IMR-90 (cell line): Measurements from ENCODE around the gene COMMD1.

ENCODE experiments used
- BHLHE40 ChIP-seq: fragments of 150-350 bp; IDR thresholded peaks from 2 replicates; pipeline ENCODE4 v1.6.1; 2016; ENCODE audit warnings: mild to moderate bottlenecking, low read depth, low read length
- CEBPB ChIP-seq: IDR thresholded peaks from 2 replicates; pipeline ENCODE4 v1.6.1; 2012; ENCODE audit warnings: low read depth, low read length, improper control_type of control experiment
- CHD1 ChIP-seq: IDR thresholded peaks from 2 replicates; pipeline ENCODE4 v1.6.1; 2012; ENCODE audit warnings: low read depth, low read length, improper control_type of control experiment
- CTCF ChIP-seq: conservative IDR thresholded peaks from 2 replicates; pipeline ENCODE4 v1.5.1; 2012; ENCODE audit warnings: mild to moderate bottlenecking, low read depth, low read length, improper control_type of control experiment
- ELK1 ChIP-seq: fragments of 150-350 bp; IDR thresholded peaks from 2 replicates; pipeline ENCODE4 v1.6.1; 2016; ENCODE audit warnings: low read depth, mild to moderate bottlenecking, low read length, moderate library complexity, borderline replicate concordance
- MAFK ChIP-seq: IDR thresholded peaks from 2 replicates; pipeline ENCODE4 v1.6.1; 2012; ENCODE audit warnings: low read depth, low read length, improper control_type of control experiment
- POLR2A ChIP-seq: IDR thresholded peaks from 2 replicates; pipeline ENCODE4 v1.6.1; 2012; ENCODE audit warnings: mild to moderate bottlenecking, low read depth, low read length
- RAD21 ChIP-seq: IDR thresholded peaks from 2 replicates; pipeline ENCODE4 v1.6.1; 2012; ENCODE audit warnings: low read length, improper control_type of control experiment
- RCOR1 ChIP-seq: IDR thresholded peaks from 2 replicates; pipeline ENCODE4 v1.6.1; 2012; ENCODE audit warnings: mild to moderate bottlenecking, low read length, improper control_type of control experiment; ENCODE audit not compliant: insufficient replicate concordance
- SMC3 ChIP-seq: fragments of 150-350 bp; IDR thresholded peaks from 2 replicates; pipeline ENCODE4 v1.6.1; 2016; ENCODE audit warnings: low read depth, mild to moderate bottlenecking, antibody characterized with exemption, low read length, moderate library complexity

- TF ChIP-seq RAD21 (no peak), POLR2A (no peak), CTCF (no peak), ELK1 (no peak), CEBPB (no peak), BHLHE40 (no peak), SMC3 (no peak), RCOR1 (no peak), CHD1 (no peak), MAFK (no peak)
Observed at GRCh38 chr2:62056341-62056740, 150.9 kb downstream of the COMMD1 start.
